GM18517 (cell line): ENCODE measurements around the gene LRRC75B.
"Not testable (repeated sequence)": the region's sequence is repeated elsewhere in the genome, so short reads cannot be mapped to it uniquely, and the experiment has no call there.

ENCODE experiments used
- ATAC-seq: cut with Tn5 transposase; IDR thresholded peaks from one replicate; pipeline ENCODE4 v1.9.1; 2021; ENCODE audit warnings: mild to moderate bottlenecking, moderate library complexity; ENCODE audit not compliant: unreplicated experiment

The LRRC75B gene

DNA sequence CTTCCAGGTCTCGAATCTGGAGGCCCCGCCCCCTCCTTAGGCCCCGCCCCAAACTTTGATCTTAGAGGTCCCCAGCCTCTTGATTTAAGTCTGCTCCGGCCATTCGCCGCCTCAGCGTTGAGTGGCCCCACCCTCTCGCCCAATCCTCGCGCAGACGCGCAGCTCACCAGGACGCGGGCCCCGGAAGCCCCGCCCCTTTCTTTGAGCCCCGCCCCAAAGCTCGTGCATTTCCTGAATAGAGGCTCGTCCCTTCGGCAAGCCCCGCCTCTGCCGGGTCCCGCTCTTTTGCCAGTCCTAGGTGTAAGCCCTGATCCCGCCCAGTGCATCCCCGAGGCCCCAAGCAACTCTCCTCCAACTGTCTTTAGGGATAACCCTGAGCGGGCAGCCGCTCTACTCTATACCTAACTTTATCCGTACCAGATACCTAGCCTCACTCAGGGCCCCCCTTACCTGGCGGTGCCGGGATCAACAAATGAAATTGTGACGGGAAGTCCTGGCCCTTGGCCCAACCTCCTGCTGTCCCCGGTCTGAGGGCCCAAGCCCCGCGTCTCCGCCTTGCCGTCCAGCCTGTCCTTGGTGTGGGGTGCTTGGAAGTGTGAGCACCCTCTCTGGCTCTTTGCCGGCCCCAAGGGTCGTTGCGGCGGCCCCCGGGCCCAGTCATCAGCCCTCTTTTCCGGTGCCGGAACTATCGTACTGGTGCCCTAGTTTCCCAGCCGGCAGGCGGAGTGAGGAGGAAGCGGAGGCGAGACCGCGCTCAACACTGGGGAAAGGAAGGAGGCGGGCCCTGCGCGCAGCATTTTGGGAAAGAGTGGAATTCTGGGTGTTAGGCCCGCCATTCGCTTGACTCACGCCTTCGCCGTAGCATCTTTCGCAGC lies 37.5 kb downstream of the LRRC75B start, which contains the start of gene SNRPD3:
SNRPD3 (plus strand) TSS at position 835 of the 875 bp plus-strand sequence. CDS start 1,676 bp downstream, outside the sequence.
- peak; percentile 64 for ATAC-seq

DNA sequence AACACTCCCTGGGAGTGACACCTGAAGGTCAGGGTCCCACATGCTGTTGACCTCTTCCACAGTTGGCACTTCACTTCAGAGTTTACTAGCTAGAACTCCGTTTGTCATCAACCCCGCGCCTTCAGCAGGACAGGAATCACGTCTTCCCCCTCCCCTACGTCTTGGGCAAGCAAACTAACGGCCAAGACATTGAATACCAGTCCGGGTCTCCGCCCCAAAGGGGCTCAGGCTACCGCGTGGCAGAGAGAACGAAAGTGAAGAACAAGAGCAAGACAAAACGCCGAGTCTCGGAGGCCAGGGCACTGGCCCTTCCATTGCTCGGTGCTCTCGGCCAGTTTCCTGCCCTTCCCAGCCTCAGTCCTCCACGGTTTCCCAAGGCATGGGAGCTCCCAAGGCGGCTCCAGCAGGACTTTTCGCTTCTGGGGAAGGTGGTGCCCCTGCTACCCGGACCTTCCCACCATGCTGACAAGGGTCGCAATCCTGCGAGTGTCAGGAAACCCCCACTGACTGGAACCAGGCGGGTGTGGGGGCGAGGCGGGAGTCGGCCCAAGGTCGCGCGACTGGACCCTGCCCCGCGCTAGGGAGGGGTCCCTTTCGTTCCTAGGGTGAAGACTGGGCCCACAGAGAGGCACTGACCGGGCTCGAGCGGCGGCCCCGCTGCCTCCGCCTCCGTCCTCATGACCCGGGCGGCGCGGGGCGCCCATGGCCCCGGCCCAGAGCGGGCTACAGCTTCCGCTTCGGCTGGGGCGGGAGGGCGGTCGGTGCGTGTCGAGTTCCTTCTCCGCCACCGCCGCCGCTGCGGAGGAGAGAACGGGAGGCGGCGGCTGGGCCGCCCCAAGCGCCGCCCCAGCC lies 38.3 kb downstream of the LRRC75B start, which contains the start of gene GUCD1:
GUCD1 (minus strand) TSS at position 826 of the 852 bp plus-strand sequence; CDS start at position 679, 147 bp downstream.
- ATAC-seq: peak; percentile 14

DNA sequence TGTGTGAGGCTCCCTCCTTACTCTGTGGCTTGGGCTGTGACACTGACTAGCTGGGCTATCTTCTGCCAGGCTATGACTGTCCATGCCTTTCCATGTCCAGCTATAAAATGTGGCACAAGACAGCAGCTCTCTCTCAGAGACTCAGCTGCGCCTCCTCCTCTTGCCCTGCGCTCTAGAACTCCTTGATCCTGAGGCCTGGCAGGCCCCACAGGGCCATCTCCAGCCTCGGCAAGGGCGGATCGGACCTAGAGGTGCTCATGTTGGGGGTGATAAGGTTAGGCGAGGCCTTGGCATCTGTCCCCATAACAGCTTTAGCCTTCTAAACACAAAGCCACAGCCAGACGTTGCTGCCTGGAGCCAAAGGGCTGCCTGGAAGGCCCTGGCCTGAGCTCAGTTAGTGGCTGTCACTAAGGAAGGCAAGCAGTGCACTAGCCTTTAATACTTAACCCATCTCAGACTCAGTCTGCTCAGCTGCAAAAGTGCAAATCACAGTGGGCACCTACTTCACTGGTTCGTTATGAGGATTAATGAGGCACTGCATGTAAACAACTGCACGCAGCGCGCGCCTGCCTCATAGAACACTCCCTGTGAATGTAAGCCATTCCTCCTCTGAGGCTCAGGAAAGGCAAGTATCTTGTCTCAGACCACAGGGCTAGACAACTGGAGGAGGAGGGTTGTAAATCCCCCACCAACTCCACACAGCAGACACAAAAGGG lies 39.1 kb downstream of the LRRC75B start:
- ATAC-seq: no peak

DNA sequence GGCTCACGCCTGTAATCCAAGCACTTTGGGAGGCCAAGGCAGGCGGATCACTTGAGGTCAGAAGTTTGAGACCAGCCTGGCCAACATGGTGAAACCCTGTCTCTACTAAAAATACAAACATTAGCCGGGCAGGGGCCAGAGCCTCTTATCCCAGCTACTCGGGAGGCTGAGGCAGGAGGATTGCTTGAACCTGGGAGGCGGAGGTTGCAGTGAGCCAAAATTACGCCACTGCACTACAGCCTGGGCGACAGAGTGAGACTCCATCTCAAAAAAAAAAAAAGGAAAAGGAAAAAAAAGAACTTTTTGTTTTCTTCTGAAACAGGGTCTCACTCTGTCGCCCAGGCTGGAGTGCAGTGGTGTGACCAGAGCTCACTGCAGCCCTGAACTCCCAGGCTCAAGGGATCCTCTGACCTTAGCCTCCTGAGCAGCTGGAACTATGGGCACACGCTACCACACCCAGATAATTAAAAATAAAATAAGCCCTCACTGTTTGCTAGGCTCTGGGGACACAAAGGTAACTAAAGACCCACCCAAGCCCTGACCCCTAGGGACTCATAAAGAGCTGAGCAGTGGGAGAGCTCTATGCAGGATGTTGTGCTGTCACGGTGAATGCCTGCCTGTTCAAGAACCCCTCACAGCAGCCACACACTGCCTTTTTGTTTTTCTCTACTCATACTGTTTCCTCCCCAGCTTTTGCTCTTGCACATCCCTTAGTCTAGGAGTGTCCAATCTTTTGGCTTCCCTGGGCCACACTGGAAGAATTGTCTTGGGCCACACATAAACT lies 40.2 kb downstream of the LRRC75B start:
- ATAC-seq: not testable (repeated sequence)

DNA sequence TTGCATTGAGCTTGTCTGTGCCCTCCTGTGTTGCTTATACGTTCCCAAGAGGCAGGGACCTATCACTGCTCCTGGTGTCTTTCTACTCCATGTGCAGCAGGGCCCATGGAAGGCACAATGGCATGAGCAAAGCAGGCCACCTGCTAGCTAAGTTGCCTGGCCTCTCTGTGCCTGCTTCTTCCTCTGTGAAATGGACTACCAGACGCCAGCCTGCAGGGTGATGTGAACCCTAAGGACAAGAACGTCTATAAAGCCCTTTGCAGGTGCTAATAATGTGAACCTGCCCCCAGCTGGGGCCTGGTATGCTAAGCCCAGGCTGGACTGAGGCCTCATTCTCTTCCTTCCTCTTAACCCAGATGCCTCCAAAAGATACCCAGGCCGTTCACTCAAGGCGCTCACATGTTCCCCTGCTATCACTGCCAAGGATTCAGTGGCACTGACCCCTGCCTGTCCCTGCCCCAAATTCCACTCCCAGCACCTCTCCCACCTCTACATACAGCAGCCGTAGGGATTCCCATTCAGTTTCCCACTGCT lies 41.9 kb downstream of the LRRC75B start:
- ATAC-seq: no peak

DNA sequence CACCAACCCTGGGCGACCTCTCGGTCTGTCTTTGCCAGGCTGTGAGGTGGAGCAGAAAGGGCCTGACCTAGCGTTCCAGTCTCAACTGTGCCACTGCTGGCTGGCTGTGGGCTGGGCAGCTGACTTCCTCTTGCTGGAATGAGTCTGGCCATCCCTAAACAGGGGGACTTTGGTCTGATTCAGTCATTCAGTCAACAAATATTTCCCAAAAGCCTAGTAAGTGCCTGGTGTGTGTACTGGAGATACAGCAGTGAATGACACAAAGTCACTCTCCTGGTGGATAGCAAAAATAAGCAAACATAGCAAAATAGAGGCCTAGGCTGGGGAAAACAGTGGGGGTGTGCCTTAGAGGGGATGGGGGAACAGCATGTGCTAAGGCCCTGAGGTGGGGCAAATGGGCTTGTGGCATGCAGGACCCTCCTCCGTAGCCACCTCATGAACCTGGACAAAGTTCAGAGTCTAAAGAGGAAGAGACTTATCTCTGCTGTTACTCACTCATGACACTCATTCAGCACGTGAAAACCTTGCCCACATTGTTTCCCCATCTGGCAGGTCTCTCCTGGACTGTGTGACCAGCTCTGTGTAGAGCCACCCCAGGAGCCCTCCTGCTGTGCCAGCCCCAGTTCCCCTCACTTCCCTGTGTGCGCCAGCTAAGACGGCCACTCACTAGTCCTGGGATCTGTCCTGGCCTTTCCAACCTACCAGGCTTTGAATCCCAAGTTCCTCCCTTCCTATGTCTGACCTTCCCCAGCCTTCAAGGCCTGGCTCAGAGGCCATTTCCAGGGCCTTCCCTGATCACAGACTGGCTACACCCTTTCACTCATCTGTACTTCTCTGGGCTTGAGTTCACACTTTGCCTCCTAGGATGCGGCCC lies 42.6 kb downstream of the LRRC75B start:
- no peak for ATAC-seq

DNA sequence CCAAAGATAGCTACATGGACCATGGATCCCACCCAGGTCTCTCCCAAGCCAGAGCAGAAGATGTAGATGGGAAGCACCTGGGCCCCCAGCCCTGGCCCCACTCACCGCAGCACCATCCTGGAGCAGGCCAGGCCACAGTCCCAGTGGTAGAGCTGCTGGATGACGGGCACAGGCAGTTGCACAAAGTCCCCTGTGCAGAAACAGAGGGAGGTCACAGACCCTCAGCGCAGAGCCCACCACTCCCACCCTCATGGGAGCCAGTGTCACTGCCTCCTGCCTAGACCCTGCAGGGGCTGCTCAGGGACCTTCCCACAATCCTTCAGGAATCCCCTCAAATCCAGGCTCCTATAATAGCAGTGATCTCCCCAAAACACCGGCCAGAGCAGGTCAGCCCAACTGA lies 44.1 kb downstream of the LRRC75B start:
- ATAC-seq: no peak

DNA sequence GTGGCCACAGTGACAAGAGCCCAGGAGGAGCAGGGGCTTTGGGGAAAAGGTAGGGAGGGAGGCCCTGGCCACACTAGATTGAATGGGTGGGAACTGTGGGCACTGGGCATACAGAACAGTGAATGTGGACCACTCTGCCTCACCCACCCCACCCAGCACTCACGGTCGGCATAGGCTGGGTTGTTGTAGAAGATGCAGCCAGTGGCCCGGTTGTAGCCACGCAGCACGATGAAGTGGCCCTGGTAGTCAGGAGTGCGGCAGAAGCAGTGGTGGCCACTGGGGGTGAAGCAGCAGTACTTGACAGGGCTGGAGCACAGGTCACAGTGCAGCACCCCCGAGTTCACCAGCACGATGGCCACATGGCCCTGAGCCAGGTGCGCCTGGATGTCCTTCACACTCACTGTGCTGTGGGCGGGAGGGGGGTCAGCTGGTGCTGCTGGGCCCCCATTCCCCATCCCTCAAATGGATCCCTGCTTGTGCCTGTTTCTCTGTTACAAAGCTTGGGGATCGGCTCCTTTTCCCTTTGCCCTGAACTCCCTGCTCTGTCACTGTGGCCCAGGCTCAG lies 49.1 kb downstream of the LRRC75B start:
- no peak for ATAC-seq

DNA sequence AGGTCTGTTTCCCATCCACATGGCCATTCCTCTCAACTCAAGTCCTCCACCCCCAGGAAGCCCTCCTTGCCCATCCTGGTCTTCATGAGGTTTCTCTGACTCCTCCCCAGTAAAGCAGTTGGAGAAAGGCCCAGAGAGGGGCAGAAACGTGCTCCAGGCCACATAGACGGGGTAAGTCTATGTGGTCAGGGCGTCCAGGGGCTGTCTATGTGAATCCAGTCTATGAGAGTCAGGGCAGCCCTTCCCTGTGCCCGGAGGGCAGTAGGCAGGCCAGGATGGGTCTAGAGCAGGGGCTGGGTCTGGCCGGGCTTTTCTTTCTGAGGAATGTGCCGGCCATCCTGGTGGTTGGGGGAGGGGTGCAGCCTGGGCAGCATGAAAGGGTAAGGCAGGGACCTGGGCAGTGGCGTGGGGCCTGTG lies 49.7 kb downstream of the LRRC75B start:
- ATAC-seq: no peak

DNA sequence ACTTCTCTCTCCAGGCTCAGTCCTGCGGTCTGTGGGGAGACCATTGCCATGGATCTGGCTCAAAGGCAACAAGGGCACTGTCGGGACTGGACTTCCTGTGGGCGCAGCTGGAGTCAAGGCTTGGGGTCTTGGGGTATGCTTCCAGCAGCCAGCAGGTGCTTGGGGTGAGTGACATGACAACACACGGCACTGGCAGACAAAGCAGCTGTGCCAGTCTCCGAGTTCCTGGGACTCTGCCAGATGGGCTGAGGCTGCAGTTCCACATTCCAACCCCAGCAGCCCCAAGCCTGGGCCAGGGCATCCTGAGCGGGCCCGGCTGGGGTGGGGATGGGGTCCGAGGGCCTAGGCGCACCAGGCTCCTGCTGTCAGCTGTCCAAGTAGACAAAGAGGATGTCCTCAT lies 50.2 kb downstream of the LRRC75B start:
- no peak for ATAC-seq

DNA sequence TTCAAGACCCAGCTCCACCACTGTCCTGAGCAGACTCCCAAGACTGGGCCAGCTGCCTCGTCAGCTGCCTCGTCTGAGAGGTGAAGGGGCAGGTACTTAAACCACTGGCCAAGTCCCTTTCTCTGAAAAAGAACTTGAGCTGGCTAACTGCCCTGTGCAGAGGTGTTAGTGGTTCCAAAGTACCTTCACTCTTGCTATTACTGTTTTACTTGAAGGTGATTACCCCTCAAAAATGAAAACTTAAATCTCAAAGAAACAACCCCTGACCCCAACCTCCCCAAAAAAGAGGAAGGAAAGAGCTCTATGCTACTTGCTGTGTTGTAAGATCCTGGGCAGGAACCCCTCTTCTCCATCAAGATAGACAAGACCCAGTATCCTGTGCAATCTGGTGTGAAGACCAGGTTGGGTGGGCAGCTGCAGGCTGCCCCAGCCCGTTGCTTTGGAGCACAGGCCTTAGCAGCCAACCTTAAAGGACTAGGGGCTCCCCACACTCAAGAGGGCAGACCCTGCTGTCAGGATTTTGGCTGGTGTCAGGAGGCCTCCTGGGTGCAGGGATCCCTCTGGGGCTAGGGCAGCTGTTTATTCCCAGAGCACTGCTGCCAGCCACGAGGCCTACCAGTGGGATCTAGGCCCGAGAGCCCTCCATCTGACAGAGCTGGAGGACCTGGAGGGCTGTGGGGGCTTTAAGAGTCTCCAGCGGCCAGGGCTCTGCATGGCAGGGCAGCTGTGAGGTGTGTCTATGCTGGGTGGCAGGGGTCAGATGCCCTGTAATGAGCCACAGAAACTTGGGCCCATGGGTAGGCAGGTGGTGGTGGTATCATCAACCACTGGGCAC lies 51.0 kb downstream of the LRRC75B start:
- ATAC-seq: no peak

DNA sequence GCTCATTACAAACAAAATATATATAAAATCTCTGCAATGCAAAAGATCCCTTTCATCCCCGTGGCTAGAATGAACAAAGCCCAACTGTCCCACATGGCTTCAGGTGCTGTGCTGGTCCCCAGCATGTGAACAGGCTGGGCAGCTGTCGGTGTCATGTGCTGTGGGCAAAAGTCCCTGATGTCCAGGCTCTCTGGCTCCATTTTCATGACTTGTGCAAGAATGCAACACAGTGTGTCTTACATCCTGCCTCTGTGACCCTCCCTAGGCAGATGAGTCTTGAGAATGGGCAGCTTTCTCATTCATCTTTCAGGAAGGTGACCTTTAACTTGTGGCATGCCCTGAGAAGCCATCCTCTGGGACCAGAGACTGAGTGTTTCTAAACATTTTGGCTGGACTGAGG lies 52.4 kb downstream of the LRRC75B start:
- ATAC-seq: no peak

DNA sequence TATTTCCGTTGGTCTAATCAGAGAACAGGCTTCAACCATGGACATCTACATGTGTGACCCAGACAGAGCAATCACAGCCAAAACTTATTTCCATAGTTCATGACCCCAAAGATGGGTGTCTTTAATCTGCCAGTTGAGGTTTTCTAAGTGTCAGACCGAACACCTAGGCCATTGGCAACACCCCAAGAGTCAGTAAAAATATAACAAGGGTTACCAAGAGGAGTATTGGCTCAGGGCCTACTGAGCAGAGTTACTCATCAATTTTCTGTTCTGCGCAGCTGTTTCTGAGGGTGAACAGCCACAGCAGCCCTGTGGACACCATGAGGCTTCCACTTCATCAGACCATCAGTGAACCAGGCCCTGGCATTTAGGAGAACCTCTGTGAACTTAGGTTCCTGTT lies 56.8 kb downstream of the LRRC75B start:
- ATAC-seq: no peak
